ENCODE data around the gene ZNF185. TPM values are rescaled to one million over a fixed set of nuclear protein-coding genes. Genes with fewer than 3 reads are reported as not detected.

Gene ZNF185
- polyA plus RNA-seq, 3 donors: 39.1 to 82.9 (median 40.5) TPM

DNA sequence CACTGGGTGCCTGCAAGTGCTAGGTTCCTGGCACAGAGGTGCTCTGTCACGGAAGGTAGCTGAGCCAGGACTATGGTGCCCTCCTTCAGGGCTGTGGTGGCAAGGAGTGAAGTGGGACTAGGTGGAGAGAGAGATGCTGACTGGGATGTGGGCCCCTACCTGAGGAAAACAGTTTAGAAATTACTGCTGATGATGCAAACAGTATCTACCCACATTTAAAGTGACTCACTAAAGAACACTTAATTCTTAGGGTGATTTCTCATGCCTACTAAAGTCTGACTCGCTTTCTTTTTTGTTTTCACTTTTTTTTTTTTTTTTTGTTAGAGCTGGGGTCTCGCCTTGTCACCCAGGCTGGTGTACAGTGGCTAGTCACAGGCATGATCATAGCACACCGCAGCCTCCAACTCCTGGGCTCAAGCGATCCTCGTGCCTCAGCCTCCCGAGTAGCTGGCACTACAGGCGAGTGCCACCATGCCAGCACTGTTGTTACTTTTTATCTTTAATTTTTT lies 3.1 kb downstream of the ZNF185 start:
- H3K4me1 Mint-ChIP-seq: peaks cover 8% of the 10 kb centered on the region
- H3K36me3 Mint-ChIP-seq: no peaks in the 10 kb centered on the region
- Histone ChIP-seq H3K79me2 (ENCODE audit: insufficient read depth, low read length) (no peaks in the 10 kb centered on the region), H2AFZ (ENCODE audit: insufficient read depth, low read depth, low read length, poor library complexity, severe bottlenecking) (no peak overlapping the region), H3K4me2 (replicated peaks; ENCODE audit: extremely low read depth, low read length, poor library complexity, severe bottlenecking) (no peak overlapping the region), H3K27ac (ENCODE audit: low read depth in 1 of 2, low read length in 2 of 2) (no peak overlapping the region), H3K9ac (ENCODE audit: insufficient read depth, low read length, poor library complexity, severe bottlenecking) (no peak overlapping the region), H4K20me1 (ENCODE audit: insufficient read depth, low read length) (no peaks in the 10 kb centered on the region), H3K36me3 (replicated peaks in 1 of 2; ENCODE audit: control insufficient read depth in 1 of 2, insufficient read depth in 2 of 2, low read length in 2 of 2) (no peaks in the 10 kb centered on the region), H3K9me3 (replicated peaks in 1 of 2; ENCODE audit: control insufficient read depth in 1 of 2, insufficient read depth in 1 of 2, low read length in 2 of 2) (no peaks in the 10 kb centered on the region), H3K27me3 (ENCODE audit: control insufficient read depth in 2 of 2, insufficient read depth in 2 of 2, low read length in 2 of 2) (peaks cover 0 to 24% of the 10 kb centered on the region in 2 donors), H3K4me3 (replicated peaks in 1 of 3; ENCODE audit: low read depth in 2 of 3, low read length in 3 of 3) (no peak overlapping the region), H3K4me1 (ENCODE audit: control insufficient read depth in 1 of 2, insufficient read depth in 2 of 2, low read length in 2 of 2) (peaks cover 0 to 6% of the 10 kb centered on the region in 2 donors)
- H3K4me3 Mint-ChIP-seq: no peak overlapping the region
- TF ChIP-seq, protein P1, sequence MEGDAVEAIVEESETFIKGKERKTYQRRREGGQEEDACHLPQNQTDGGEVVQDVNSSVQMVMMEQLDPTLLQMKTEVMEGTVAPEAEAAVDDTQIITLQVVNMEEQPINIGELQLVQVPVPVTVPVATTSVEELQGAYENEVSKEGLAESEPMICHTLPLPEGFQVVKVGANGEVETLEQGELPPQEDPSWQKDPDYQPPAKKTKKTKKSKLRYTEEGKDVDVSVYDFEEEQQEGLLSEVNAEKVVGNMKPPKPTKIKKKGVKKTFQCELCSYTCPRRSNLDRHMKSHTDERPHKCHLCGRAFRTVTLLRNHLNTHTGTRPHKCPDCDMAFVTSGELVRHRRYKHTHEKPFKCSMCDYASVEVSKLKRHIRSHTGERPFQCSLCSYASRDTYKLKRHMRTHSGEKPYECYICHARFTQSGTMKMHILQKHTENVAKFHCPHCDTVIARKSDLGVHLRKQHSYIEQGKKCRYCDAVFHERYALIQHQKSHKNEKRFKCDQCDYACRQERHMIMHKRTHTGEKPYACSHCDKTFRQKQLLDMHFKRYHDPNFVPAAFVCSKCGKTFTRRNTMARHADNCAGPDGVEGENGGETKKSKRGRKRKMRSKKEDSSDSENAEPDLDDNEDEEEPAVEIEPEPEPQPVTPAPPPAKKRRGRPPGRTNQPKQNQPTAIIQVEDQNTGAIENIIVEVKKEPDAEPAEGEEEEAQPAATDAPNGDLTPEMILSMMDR (IDR thresholded peaks at IDR 0.05): no peak
- 90% methylated on average over 2 of the region's 8 CpGs for WGBS (ENCODE audit: insufficient coverage)
- DNase-seq: no peak
- intact Hi-C loops (cut with micrococcal nuclease): no loop called here
- H3K27me3 Mint-ChIP-seq (ENCODE audit: low read depth in 3 of 3): peaks cover 16 to 41% (median 37%) of the 10 kb centered on the region in 3 donors
- H3K9me3 Mint-ChIP-seq: peaks cover 0 to 5% (median 0%) of the 10 kb centered on the region in 7 donors
- no peak overlapping the region for H3K27ac Mint-ChIP-seq

DNA sequence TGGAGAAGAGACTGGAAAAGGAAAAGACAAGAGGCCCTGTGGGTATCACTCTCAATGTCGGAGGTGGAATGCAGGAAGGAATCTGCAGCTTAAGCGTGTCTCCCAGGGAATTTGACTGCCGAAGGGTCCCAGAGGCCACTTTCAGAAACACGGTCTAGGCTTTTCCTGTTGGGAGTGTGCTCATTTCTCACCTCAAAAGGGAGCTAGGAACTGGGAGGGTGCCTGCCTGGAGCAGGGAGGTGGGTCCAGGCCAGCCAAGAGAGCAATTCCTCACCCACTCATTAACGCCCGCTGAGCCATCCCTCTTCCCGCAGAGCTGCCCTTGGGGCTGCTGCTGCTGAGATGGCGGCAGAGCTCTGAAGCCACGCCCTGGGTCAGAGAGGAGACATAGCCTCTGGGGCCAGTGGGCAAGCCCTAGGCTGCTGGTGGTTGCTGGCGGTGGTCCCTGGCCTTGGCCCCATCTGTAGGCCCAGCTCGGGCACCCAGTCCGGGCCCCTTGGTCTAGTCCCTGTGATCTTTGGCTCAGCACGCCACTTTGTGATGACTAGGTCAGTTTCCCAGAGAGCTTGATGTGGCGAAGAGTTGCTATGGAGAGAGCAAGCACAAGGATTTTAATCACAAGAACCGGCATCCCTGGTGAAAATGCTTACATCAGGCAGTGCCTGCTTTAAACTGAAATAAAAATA lies 4.1 kb downstream of the ZNF185 start:
- H3K27ac Mint-ChIP-seq: peak overlapping the region in 1 of 7 donors; percentile 30
- H3K4me3 Mint-ChIP-seq: no peak overlapping the region
- peaks cover 0 to 5% (median 0%) of the 10 kb centered on the region in 7 donors for H3K9me3 Mint-ChIP-seq
- Histone ChIP-seq H2AFZ (ENCODE audit: insufficient read depth, low read depth, low read length, poor library complexity, severe bottlenecking) (no peak overlapping the region), H3K9ac (ENCODE audit: insufficient read depth, low read length, poor library complexity, severe bottlenecking) (no peak overlapping the region), H3K9me3 (replicated peaks in 1 of 2; ENCODE audit: control insufficient read depth in 1 of 2, insufficient read depth in 1 of 2, low read length in 2 of 2) (no peaks in the 10 kb centered on the region), H4K20me1 (ENCODE audit: insufficient read depth, low read length) (no peaks in the 10 kb centered on the region), H3K27me3 (ENCODE audit: control insufficient read depth in 2 of 2, insufficient read depth in 2 of 2, low read length in 2 of 2) (peaks cover 0 to 23% of the 10 kb centered on the region in 2 donors), H3K4me3 (replicated peaks in 1 of 3; ENCODE audit: low read depth in 2 of 3, low read length in 3 of 3) (no peak overlapping the region), H3K79me2 (ENCODE audit: insufficient read depth, low read length) (no peaks in the 10 kb centered on the region), H3K36me3 (replicated peaks in 1 of 2; ENCODE audit: control insufficient read depth in 1 of 2, insufficient read depth in 2 of 2, low read length in 2 of 2) (no peaks in the 10 kb centered on the region), H3K4me2 (replicated peaks; ENCODE audit: extremely low read depth, low read length, poor library complexity, severe bottlenecking) (no peak overlapping the region), H3K27ac (ENCODE audit: low read depth in 1 of 2, low read length in 2 of 2) (no peak overlapping the region), H3K4me1 (ENCODE audit: control insufficient read depth in 1 of 2, insufficient read depth in 2 of 2, low read length in 2 of 2) (peaks cover 0 to 2% of the 10 kb centered on the region in 2 donors)
- WGBS (ENCODE audit: insufficient coverage): 78% methylated on average over 8 of the region's 15 CpGs
- TF ChIP-seq, protein P1 (IDR thresholded peaks at IDR 0.05): no peak
- H3K36me3 Mint-ChIP-seq: no peaks in the 10 kb centered on the region
- peaks cover 1% of the 10 kb centered on the region for H3K4me1 Mint-ChIP-seq
- DNase-seq: no peak
- intact Hi-C loops (cut with micrococcal nuclease): no loop called here
- H3K27me3 Mint-ChIP-seq (ENCODE audit: low read depth in 3 of 3): peaks cover 10 to 34% (median 31%) of the 10 kb centered on the region in 3 donors

Data from CD14-positive monocyte (primary cell).